Measurements from ENCODE around the gene EGFR.

The EGFR gene

DNA sequence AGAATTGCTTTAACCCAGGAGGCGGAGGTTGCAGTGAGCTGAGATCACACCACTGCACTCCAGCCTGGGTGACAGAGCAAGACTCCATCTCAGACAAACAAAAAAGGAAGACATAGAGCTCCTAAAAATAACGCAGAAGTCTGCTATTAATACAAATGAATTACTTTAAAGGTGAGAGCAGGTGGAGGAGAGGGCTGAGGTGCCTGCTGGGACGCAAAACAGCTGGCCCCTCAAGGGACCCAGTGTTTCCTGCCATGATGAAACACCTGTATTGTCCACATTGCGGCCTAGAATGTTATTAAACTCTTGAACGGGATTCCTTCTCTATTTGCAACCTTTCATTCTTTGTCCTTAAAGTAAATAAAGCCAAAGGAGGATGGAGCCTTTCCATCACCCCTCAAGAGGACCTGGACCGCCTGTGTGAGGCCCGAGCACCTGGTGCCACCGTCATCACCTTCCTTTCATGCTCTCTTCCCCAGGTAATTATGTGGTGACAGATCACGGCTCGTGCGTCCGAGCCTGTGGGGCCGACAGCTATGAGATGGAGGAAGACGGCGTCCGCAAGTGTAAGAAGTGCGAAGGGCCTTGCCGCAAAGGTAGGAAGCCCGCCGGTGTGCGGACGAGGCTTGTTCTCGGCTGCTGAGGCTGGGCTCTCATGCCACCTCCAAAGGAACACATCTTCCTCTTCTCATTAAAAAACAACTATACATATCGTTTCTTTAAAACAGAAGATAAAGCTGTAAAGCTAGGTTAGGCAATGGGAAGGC is 136.7 kb downstream of the EGFR start:
- TF ChIP-seq ZNF8 (CRISPR knock-in tag; IDR thresholded peaks at IDR 0.05) (no peak), PPARA (CRISPR knock-in tag; IDR thresholded peaks at IDR 0.05; ENCODE audit: borderline replicate concordance) (no peak), GLIS3 (CRISPR knock-in tag; IDR thresholded peaks at IDR 0.05) (no peak), ISL1 (CRISPR knock-in tag; IDR thresholded peaks at IDR 0.05) (no peak), CSDC2 (CRISPR knock-in tag; IDR thresholded peaks at IDR 0.05) (no peak), BACH2 (CRISPR knock-in tag; IDR thresholded peaks at IDR 0.05; ENCODE audit: borderline replicate concordance) (no peak), ZNF565 (CRISPR knock-in tag; conservative IDR thresholded peaks at IDR 0.05; ENCODE audit: low read depth) (no peak), TCF4 (CRISPR knock-in tag; IDR thresholded peaks at IDR 0.05; ENCODE audit: borderline replicate concordance) (no peak), ARNTL (CRISPR knock-in tag; IDR thresholded peaks at IDR 0.05; ENCODE audit: borderline replicate concordance, low read depth) (no peak), SNAI2 (CRISPR knock-in tag; IDR thresholded peaks at IDR 0.05) (no peak), ZC3H10 (CRISPR knock-in tag; IDR thresholded peaks at IDR 0.05) (no peak), ZNF70 (CRISPR knock-in tag; IDR thresholded peaks at IDR 0.05) (no peak), RARB (CRISPR knock-in tag; IDR thresholded peaks at IDR 0.05) (no peak)
- TF ChIP-seq, protein P1, sequence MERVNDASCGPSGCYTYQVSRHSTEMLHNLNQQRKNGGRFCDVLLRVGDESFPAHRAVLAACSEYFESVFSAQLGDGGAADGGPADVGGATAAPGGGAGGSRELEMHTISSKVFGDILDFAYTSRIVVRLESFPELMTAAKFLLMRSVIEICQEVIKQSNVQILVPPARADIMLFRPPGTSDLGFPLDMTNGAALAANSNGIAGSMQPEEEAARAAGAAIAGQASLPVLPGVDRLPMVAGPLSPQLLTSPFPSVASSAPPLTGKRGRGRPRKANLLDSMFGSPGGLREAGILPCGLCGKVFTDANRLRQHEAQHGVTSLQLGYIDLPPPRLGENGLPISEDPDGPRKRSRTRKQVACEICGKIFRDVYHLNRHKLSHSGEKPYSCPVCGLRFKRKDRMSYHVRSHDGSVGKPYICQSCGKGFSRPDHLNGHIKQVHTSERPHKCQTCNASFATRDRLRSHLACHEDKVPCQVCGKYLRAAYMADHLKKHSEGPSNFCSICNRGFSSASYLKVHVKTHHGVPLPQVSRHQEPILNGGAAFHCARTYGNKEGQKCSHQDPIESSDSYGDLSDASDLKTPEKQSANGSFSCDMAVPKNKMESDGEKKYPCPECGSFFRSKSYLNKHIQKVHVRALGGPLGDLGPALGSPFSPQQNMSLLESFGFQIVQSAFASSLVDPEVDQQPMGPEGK (CRISPR knock-in tag; IDR thresholded peaks at IDR 0.05; ENCODE audit: borderline replicate concordance), result no peak
- TF ChIP-seq, protein P2, sequence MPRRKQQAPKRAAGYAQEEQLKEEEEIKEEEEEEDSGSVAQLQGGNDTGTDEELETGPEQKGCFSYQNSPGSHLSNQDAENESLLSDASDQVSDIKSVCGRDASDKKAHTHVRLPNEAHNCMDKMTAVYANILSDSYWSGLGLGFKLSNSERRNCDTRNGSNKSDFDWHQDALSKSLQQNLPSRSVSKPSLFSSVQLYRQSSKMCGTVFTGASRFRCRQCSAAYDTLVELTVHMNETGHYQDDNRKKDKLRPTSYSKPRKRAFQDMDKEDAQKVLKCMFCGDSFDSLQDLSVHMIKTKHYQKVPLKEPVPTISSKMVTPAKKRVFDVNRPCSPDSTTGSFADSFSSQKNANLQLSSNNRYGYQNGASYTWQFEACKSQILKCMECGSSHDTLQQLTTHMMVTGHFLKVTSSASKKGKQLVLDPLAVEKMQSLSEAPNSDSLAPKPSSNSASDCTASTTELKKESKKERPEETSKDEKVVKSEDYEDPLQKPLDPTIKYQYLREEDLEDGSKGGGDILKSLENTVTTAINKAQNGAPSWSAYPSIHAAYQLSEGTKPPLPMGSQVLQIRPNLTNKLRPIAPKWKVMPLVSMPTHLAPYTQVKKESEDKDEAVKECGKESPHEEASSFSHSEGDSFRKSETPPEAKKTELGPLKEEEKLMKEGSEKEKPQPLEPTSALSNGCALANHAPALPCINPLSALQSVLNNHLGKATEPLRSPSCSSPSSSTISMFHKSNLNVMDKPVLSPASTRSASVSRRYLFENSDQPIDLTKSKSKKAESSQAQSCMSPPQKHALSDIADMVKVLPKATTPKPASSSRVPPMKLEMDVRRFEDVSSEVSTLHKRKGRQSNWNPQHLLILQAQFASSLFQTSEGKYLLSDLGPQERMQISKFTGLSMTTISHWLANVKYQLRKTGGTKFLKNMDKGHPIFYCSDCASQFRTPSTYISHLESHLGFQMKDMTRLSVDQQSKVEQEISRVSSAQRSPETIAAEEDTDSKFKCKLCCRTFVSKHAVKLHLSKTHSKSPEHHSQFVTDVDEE (CRISPR knock-in tag; IDR thresholded peaks at IDR 0.05), result no peak
- TF ChIP-seq, protein P3, sequence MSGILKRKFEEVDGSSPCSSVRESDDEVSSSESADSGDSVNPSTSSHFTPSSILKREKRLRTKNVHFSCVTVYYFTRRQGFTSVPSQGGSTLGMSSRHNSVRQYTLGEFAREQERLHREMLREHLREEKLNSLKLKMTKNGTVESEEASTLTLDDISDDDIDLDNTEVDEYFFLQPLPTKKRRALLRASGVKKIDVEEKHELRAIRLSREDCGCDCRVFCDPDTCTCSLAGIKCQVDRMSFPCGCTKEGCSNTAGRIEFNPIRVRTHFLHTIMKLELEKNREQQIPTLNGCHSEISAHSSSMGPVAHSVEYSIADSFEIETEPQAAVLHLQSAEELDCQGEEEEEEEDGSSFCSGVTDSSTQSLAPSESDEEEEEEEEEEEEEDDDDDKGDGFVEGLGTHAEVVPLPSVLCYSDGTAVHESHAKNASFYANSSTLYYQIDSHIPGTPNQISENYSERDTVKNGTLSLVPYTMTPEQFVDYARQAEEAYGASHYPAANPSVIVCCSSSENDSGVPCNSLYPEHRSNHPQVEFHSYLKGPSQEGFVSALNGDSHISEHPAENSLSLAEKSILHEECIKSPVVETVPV (CRISPR knock-in tag; IDR thresholded peaks at IDR 0.05), result no peak
- TF ChIP-seq, protein P4, sequence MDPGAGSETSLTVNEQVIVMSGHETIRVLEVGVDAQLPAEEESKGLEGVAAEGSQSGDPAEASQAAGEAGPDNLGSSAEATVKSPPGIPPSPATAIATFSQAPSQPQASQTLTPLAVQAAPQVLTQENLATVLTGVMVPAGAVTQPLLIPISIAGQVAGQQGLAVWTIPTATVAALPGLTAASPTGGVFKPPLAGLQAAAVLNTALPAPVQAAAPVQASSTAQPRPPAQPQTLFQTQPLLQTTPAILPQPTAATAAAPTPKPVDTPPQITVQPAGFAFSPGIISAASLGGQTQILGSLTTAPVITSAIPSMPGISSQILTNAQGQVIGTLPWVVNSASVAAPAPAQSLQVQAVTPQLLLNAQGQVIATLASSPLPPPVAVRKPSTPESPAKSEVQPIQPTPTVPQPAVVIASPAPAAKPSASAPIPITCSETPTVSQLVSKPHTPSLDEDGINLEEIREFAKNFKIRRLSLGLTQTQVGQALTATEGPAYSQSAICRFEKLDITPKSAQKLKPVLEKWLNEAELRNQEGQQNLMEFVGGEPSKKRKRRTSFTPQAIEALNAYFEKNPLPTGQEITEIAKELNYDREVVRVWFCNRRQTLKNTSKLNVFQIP (CRISPR knock-in tag; IDR thresholded peaks at IDR 0.05; ENCODE audit: borderline replicate concordance, low read depth), result no peak
- no peak for ATAC-seq

DNA sequence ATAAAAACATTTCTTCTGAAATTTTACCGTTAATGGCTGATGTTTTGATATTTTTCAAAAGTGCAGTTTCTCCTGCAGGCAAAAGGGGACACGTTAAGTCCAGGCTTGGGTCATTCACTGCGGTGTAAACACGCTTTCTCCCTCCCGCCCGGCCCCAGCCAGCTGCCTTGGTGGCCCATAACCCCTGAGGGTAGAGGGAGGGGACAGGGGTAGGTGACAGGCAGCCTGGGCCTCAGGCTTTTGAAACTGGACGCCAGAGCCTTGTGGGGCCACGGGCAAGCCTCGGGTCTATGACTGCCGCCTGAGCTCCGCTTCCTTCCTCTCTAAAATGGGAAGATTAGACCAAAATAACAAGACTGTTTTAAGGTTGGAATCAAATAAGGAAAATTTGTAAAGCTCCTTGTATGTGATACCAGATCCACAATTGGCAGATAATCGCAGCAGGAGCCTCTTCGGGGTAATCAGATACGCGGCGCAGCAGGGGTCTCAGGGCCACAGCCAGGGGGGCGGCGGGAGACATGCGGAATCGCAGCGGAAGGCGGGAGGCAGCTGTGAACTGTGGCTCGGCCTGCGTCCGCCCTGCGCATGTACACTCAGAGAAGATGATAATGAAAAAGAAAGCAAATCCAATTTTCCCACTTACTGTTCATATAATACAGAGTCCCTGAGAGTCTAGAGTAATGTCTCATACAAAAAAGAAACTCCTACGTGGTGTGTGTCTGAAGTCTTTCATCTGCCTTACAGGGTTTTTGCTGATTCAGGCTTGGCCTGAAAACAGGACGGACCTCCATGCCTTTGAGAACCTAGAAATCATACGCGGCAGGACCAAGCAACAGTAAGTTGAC is 138.3 kb downstream of the EGFR start:
- TF ChIP-seq ZNF8 (CRISPR knock-in tag; IDR thresholded peaks at IDR 0.05) (no peak), OSR1 (CRISPR knock-in tag; IDR thresholded peaks at IDR 0.05) (no peak), ZNF565 (CRISPR knock-in tag; conservative IDR thresholded peaks at IDR 0.05; ENCODE audit: low read depth) (no peak), CSDC2 (CRISPR knock-in tag; IDR thresholded peaks at IDR 0.05) (no peak), GLIS3 (CRISPR knock-in tag; IDR thresholded peaks at IDR 0.05) (no peak), ISL1 (CRISPR knock-in tag; IDR thresholded peaks at IDR 0.05) (no peak), ESRRG (CRISPR knock-in tag; IDR thresholded peaks at IDR 0.05) (no peak), TOX (CRISPR knock-in tag; IDR thresholded peaks at IDR 0.05; ENCODE audit: borderline replicate concordance) (no peak), RARB (CRISPR knock-in tag; IDR thresholded peaks at IDR 0.05) (no peak)
- TF ChIP-seq, protein P5, sequence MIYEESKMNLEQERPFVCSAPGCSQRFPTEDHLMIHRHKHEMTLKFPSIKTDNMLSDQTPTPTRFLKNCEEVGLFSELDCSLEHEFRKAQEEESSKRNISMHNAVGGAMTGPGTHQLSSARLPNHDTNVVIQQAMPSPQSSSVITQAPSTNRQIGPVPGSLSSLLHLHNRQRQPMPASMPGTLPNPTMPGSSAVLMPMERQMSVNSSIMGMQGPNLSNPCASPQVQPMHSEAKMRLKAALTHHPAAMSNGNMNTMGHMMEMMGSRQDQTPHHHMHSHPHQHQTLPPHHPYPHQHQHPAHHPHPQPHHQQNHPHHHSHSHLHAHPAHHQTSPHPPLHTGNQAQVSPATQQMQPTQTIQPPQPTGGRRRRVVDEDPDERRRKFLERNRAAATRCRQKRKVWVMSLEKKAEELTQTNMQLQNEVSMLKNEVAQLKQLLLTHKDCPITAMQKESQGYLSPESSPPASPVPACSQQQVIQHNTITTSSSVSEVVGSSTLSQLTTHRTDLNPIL (CRISPR knock-in tag; IDR thresholded peaks at IDR 0.05; ENCODE audit: low read depth), result no peak
- TF ChIP-seq, protein P4 (CRISPR knock-in tag; IDR thresholded peaks at IDR 0.05; ENCODE audit: borderline replicate concordance, low read depth), result no peak
- no peak for ATAC-seq

Data from SK-N-SH treated with all-trans-retinoic acid at 6 μM for 48 hours (cell line).